Karpas-422 (cell line): Measurements from ENCODE around the gene ZNF146. TPM values are rescaled to one million over a fixed set of nuclear protein-coding genes. Genes with fewer than 3 reads are reported as not detected.
"Not testable (repeated sequence)": the region's sequence is repeated elsewhere in the genome, so short reads cannot be mapped to it uniquely, and the experiment has no call there.

Experiments
- DNase-seq: peaks from one replicate; pipeline ENCODE4 v3.0.0-alpha.2; 2015
- H2AFZ ChIP-seq: fragments of 200-600 bp; sonication (generic); 2 replicates; pipeline ENCODE4 v1.6.1; 2014; ENCODE audit warnings: antibody characterized with exemption, low read length, mixed read lengths
- H3K27ac ChIP-seq: fragments of 200-600 bp; sonication (generic); 2 replicates; pipeline ENCODE4 v1.5.1; 2014; ENCODE audit warnings: mild to moderate bottlenecking, low read length, moderate library complexity
- H3K27me3 ChIP-seq: fragments of 200-600 bp; sonication (generic); 2 replicates; pipeline ENCODE4 v1.6.1; 2014; ENCODE audit warnings: low read length, mixed read lengths
- H3K36me3 ChIP-seq: fragments of 200-600 bp; sonication (generic); 2 replicates; pipeline ENCODE4 v1.6.1; 2014; ENCODE audit warnings: low read length, mixed read lengths; ENCODE audit not compliant: insufficient read depth
- H3K4me1 ChIP-seq: fragments of 200-600 bp; sonication (generic); 2 replicates; pipeline ENCODE4 v1.6.1; 2014; ENCODE audit warnings: mild to moderate bottlenecking, low read length, mixed read lengths
- H3K4me2 ChIP-seq: fragments of 200-600 bp; sonication (generic); 2 replicates; pipeline ENCODE4 v1.6.1; 2014; ENCODE audit warnings: low read length, low read depth, mild to moderate bottlenecking; ENCODE audit not compliant: poor library complexity, severe bottlenecking
- H3K4me3 ChIP-seq: fragments of 200-600 bp; sonication (generic); 2 replicates; pipeline ENCODE4 v1.5.1; 2014; ENCODE audit warnings: mild to moderate bottlenecking, antibody characterized with exemption, low read length, mixed read lengths
- H3K79me2 ChIP-seq: fragments of 200-600 bp; sonication (generic); 2 replicates; pipeline ENCODE4 v1.6.1; 2014; ENCODE audit warnings: mild to moderate bottlenecking, low read length, mixed read lengths
- H3K9ac ChIP-seq: fragments of 200-600 bp; sonication (generic); 2 replicates; pipeline ENCODE4 v1.6.0; 2014; ENCODE audit warnings: low read length
- H3K9me2 ChIP-seq: fragments of 200-600 bp; sonication (generic), shearing (Covaris generic); replicated peaks from 2 replicates; pipeline ENCODE4 v1.6.0; 2014; ENCODE audit warnings: mild to moderate bottlenecking, low read length, moderate library complexity; ENCODE audit not compliant: insufficient read depth
- H3K9me3 ChIP-seq: fragments of 300-700, 200-600 bp; sonication (generic); 2 replicates; pipeline ENCODE4 v1.6.1; 2014; ENCODE audit warnings: low read length, mixed read lengths
- H4K20me1 ChIP-seq: fragments of 200-600 bp; sonication (generic); 2 replicates; pipeline ENCODE4 v1.6.1; 2014; ENCODE audit warnings: mild to moderate bottlenecking, antibody characterized with exemption, low read length, low read depth; ENCODE audit not compliant: insufficient read depth
- small RNA-seq: library from RNA; depleted of rRNA; stranded (forward); fragments of <200 nt; gene quantifications from one replicate; pipeline ENCODE3, GENCODE V24; 2014
- total RNA-seq: library from RNA; depleted of rRNA; stranded (reverse); fragments of >200 nt; shearing (Covaris generic); gene quantifications from 2 replicates; pipeline ENCODE4 v1.2.3, GENCODE V29; 2014; ENCODE audit warnings: low replicate concordance; rRNA removed

ZNF146 gene
- total RNA-seq, 1 experiment from 2014 or later, result 108 TPM

DNA sequence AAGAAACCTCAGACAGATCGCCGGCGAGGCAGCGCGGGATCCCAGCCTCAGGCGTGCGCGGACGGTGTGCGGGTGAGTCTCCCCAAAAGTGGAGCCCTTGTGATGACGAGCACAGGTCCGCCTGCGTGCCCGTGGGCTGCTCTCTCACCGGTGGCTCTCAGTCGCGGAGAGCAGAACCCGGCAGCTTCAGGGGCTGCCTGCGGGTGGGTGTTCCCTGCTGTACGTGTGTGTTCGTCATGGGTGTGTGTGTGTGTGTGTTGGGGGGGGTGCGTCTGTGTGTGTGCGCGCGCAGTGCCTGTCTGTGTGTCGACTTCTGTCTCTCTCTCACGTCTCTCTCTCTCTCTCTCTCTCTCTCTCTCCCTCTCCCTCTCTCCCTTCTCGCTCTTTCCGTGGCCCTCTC lies 54.4 kb downstream of the ZNF146 start:
- H3K4me3 ChIP-seq, H3K79me2 ChIP-seq, H3K27ac ChIP-seq, H3K36me3 ChIP-seq, H4K20me1 ChIP-seq, DNase-seq, H3K4me1 ChIP-seq, H3K9ac ChIP-seq, H3K27me3 ChIP-seq, H3K9me3 ChIP-seq, H3K9me2 ChIP-seq, H3K4me2 ChIP-seq, H2AFZ ChIP-seq: not testable (repeated sequence)

Small RNA genes within 50 kb of the gene (small RNA-seq; reads per million reads assigned to genes)
- gene RF00019, result not detected

Other genes with a start within 250 kb of the ZNF146 start
- 23.4 and 71.2 TPM in 2 replicates for gene SDHAF1, start 219.9 kb upstream of the ZNF146 start, total RNA-seq
- gene SYNE4, start 206.3 kb upstream of the ZNF146 start, total RNA-seq, result 1.2 and 1.8 TPM in 2 replicates
- 11.1 and 48.4 TPM in 2 replicates for gene ALKBH6, start 200.9 kb upstream of the ZNF146 start, total RNA-seq
- 0.72 and 1.2 TPM in 2 replicates for gene CLIP3, start 182.2 kb upstream of the ZNF146 start, total RNA-seq
- 3.6 and 8.9 TPM in 2 replicates for gene THAP8, start 160.8 kb upstream of the ZNF146 start, total RNA-seq
- 9.4 and 10.9 TPM in 2 replicates for gene WDR62, start 160.2 kb upstream of the ZNF146 start, total RNA-seq
- gene OVOL3, start 104.0 kb upstream of the ZNF146 start, total RNA-seq, result 1.6 and 3.1 TPM in 2 replicates
- 175 and 322 TPM in 2 replicates for gene POLR2I, start 100.2 kb upstream of the ZNF146 start, total RNA-seq
- gene TBCB, start 99.6 kb upstream of the ZNF146 start, total RNA-seq, result 200 and 242 TPM in 2 replicates
- 121 and 180 TPM in 2 replicates for gene CAPNS1, start 75.0 kb upstream of the ZNF146 start, total RNA-seq
- gene COX7A1, start 62.7 kb upstream of the ZNF146 start, total RNA-seq, result not detected in 2 replicates
- 1.4 and 5.7 TPM in 2 replicates for gene ZNF565, start 441 bp upstream of the ZNF146 start, total RNA-seq
- gene ZFP14, start 164.1 kb downstream of the ZNF146 start, total RNA-seq, result 8.1 and 8.4 TPM in 2 replicates
- 14.4 and 23.0 TPM in 2 replicates for gene ZFP82, start 203.5 kb downstream of the ZNF146 start, total RNA-seq